22Rv1 (cell line): Measurements from ENCODE around the gene PRPSAP1.
"Not testable (repeated sequence)": the region's sequence is repeated elsewhere in the genome, so short reads cannot be mapped to it uniquely, and the experiment has no call there.

Experiments used
- H3K27ac ChIP-seq: fragments of 450-650 bp; 2 replicates; pipeline ENCODE4 v1.5.1; 2017
- CTCF ChIP-seq: fragments of 450-650 bp; IDR thresholded peaks from 2 replicates; pipeline ENCODE4 v1.5.1; 2017; ENCODE audit warnings: mild to moderate bottlenecking
- ZFX ChIP-seq: fragments of 450-650 bp; IDR thresholded peaks from 2 replicates; pipeline ENCODE4 v1.6.1; 2017; ENCODE audit warnings: antibody characterized with exemption, borderline replicate concordance

Gene PRPSAP1

GRCh38 chr17:76367642-76368041 is 13.9 kb upstream of the PRPSAP1 start:
- no peak for TF ChIP-seq CTCF
- H3K27ac ChIP-seq: no peak overlapping the region

DNA sequence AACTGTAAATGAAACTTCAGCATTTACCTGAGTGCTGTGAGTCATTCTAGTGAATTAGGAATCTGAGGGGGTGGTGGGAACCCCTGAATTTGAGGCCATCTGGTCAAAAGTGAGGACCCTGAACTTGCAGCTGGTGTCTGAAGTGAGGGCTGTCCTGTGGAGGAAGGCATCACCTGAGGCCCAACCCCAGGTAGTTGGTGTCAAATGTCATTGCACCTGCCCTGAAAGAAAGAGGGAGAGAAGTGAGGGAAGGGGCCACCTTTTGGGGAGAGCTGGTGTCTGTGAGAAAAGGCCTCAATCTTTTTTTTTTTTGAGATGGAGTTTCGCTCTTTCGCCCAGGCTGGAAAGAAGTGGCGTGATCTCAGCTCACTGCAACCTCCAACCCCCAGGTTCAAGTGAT is 12.5 kb upstream of the PRPSAP1 start:
- no peak overlapping the region for H3K27ac ChIP-seq
- no peak for TF ChIP-seq CTCF
- TF ChIP-seq ZFX: no peak

DNA sequence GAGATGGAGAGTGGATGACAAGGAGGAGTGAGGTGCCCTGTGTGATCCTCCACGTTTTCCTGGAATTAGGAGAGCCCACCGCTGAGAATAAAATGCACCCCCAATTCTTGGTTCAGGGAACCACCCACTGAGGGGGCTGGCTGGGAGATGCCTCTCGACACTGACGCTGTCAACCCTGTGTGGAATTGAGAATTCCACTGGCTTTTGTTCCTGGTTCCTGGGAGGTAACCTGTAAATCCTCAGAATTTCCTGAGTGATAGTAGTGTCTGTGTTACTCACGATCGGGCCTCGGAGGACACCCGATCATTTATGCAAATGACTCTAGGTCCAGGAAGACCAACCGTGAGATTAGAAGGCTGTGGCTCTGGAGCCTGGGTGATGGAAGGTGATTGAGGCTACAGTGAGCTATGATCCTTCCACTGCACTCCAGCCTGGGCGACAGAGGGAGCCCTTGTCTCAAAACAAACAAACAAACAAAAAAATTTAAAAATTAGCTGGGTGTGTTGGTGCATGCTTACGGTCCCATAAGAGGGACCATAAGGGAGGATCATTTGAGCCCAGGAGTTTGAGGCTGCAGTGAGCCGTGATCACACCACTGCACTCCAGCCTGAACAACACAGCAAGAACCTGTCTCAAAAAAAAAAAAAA is 11.7 kb upstream of the PRPSAP1 start:
- H3K27ac ChIP-seq: no peak overlapping the region
- TF ChIP-seq ZFX: no peak
- peak; percentile 70 for TF ChIP-seq CTCF

- no peak overlapping the region for H3K27ac ChIP-seq
- no peak for TF ChIP-seq ZFX
- TF ChIP-seq CTCF: no peak
Measured at GRCh38 chr17:76363107-76363842, 9.6 kb upstream of the PRPSAP1 start.

DNA sequence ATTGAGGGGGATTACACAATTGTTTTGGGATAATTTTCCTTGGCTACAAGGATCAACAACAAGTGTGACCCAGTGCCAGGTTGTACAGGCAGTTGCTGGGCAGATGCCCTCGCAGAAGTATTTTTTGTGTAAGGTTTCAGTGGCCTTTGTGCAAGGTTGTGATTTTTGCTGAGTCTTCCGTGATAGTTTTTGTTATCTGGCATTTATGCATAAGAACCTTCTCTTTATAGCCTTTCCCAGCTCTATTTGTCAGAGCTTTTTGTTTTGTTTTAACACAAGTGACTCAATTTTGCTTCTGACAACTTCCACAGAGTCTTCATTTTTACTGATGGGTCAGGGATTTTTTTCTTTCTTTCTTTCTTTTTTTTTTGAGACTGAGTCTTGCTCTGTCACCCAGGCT is 6.7 kb upstream of the PRPSAP1 start:
- no peak overlapping the region for H3K27ac ChIP-seq
- TF ChIP-seq CTCF: no peak
- TF ChIP-seq ZFX: no peak

DNA sequence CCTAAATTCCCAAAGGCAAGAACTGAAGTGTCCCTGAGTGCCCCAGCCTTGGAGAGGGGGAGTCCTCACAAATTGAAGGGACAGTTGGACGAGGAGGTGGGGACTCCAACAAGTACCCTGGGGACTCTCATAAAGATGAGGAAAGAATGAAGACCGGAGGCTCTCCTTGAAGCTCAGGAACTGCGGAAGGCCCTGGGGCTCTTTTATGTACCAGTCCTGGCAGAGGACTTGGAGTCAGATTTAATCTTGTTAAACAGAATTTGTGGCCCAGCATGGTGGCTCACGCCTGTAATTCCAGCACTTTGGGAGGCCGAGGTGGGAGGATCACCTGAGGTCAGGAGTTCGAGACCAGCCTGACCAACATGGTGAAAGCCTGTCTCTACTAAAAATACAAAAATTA is 6.1 kb upstream of the PRPSAP1 start:
- not testable (repeated sequence) for H3K27ac ChIP-seq

- no peak overlapping the region for H3K27ac ChIP-seq
- TF ChIP-seq ZFX: no peak
- TF ChIP-seq CTCF: no peak
Measured at GRCh38 chr17:76359375-76359774, 5.7 kb upstream of the PRPSAP1 start.
